Small intestine (tissue), 7 donors: ENCODE results near the gene NAT8L. TPM values are rescaled to one million over a fixed set of nuclear protein-coding genes. Genes with fewer than 3 reads are reported as not detected.

Experiments used
- DNase-seq, 2 donors: peaks; one replicate each; pipeline versions ENCODE4 v3.0.0 to v3.0.0-alpha.2; 2013
- FAIRE-seq: peaks from 2 replicates; lab custom pipeline; 2012; peaks lifted over from hg19 to GRCh38; lab: Jason Lieb, UNC
- H3K27ac ChIP-seq, 3 donors: one replicate each; pipeline ENCODE4 v1.5.1; 2013; ENCODE audit warnings: low read length in 2 of 3, mild to moderate bottlenecking in 2 of 3, control low read depth in 1 of 3, inconsistent platforms in 1 of 3, low read depth in 1 of 3, moderate library complexity in 1 of 3
- H3K27me3 ChIP-seq, 3 donors: one replicate each; pipeline ENCODE4 v1.6.1; 2013; ENCODE audit warnings: low read length in 3 of 3, inconsistent platforms in 1 of 3; ENCODE audit not compliant: control insufficient read depth in 3 of 3, insufficient read depth in 3 of 3
- H3K36me3 ChIP-seq, 3 donors: one replicate each; pipeline ENCODE4 v1.6.1; 2013; ENCODE audit warnings: low read length in 3 of 3, inconsistent platforms in 1 of 3, low read depth in 1 of 3, mild to moderate bottlenecking in 1 of 3, moderate library complexity in 1 of 3; ENCODE audit not compliant: control insufficient read depth in 3 of 3, insufficient read depth in 2 of 3
- H3K4me1 ChIP-seq, 3 donors: one replicate each; pipeline ENCODE4 v1.6.1; 2013; ENCODE audit warnings: low read length in 2 of 3, inconsistent platforms in 1 of 3, low read depth in 1 of 3, mild to moderate bottlenecking in 1 of 3, moderate library complexity in 1 of 3; ENCODE audit not compliant: control insufficient read depth in 3 of 3, insufficient read depth in 2 of 3
- H3K4me3 ChIP-seq, 3 donors: one replicate each; pipeline ENCODE4 v1.5.1; 2013; ENCODE audit warnings: low read length in 3 of 3, control low read depth in 1 of 3, inconsistent platforms in 1 of 3, low read depth in 1 of 3, mild to moderate bottlenecking in 1 of 3, moderate library complexity in 1 of 3
- H3K9me3 ChIP-seq, 2 donors: one replicate each; pipeline ENCODE4 v1.6.1; 2013; ENCODE audit warnings: low read depth in 1 of 2, low read length in 1 of 2; ENCODE audit not compliant: control insufficient read depth in 2 of 2, insufficient read depth in 1 of 2
- WGBS, 3 donors: extraction: QIAGEN DNeasy Blood & Tissue Kit; methylation state at CpG; one replicate each; pipeline ENCODE4 v1.1.7; 2013; 5-methylcytosine and 5-hydroxymethylcytosine counted together
- polyA plus RNA-seq, 4 donors: library from polyadenylated mRNA; stranded (reverse) in 3 of 4; unstranded in 1 of 4; fragments of 200-250 nt in 3 of 4; fragments of 120-200 nt in 1 of 4; gene quantifications; one replicate each; pipeline versions ENCODE4 v1.2.1 to v1.2.3, GENCODE V29; 2013
- donor health status: healthy with polysubstance abuse.
- donor health status: control.
- donor health status: control.
- donor health status: Bipolar disorder and iron deficiency.
- donor health status: healthy.

Gene NAT8L
- polyA plus RNA-seq, 4 donors = under 0.01 to 1.8 (median 0.31) TPM; not detected in 1

GRCh38 chr4:2087170-2087569 is 28.0 kb downstream of the NAT8L start:
- Histone ChIP-seq H3K4me1 (no peaks in the 10 kb centered on the region), H3K36me3 (peaks cover 0 to under 1% (median 0%) of the 10 kb centered on the region in 3 donors)

GRCh38 chr4:2089222-2089621 is 30.1 kb downstream of the NAT8L start:
- Histone ChIP-seq H3K27ac (no peak overlapping the region), H3K36me3 (peaks cover 0 to 2% (median 0%) of the 10 kb centered on the region in 3 donors), H3K4me1 (no peaks in the 10 kb centered on the region), H3K9me3 (peaks cover 0 to 11% of the 10 kb centered on the region in 2 donors), H3K27me3 (no peaks in the 10 kb centered on the region), H3K4me3 (no peak overlapping the region)
- no peak for DNase-seq
- FAIRE-seq = no peak
- WGBS, 3 donors = 12 to 47% (median 46%) methylated on average over 1 of the region's 1 CpG

More at GRCh38 chr4:2087170-2087569, 28.0 kb downstream of the NAT8L start:
- Histone ChIP-seq H3K4me3 (no peak overlapping the region), H3K27ac (no peak overlapping the region), H3K9me3 (peaks cover 0 to 11% of the 10 kb centered on the region in 2 donors), H3K27me3 (no peaks in the 10 kb centered on the region)
- DNase-seq (peak in 1 of 2 donors; percentile 7), FAIRE-seq (no peak)

GRCh38 chr4:2090642-2091041 is 31.5 kb downstream of the NAT8L start:
- DNase-seq (no peak), FAIRE-seq (no peak)
- Histone ChIP-seq H3K27me3 (no peaks in the 10 kb centered on the region), H3K4me1 (no peaks in the 10 kb centered on the region), H3K36me3 (peaks cover 0 to 2% (median 0%) of the 10 kb centered on the region in 3 donors), H3K27ac (no peak overlapping the region), H3K9me3 (peaks cover 0 to 17% of the 10 kb centered on the region in 2 donors), H3K4me3 (no peak overlapping the region)
- 85 to 97% (median 94%) methylated on average over 1 of the region's 1 CpG for whole genome bisulfite sequencing, 3 donors

GRCh38 chr4:2091990-2092668 is 33.0 kb downstream of the NAT8L start:
- DNase-seq (no peak), FAIRE-seq (no peak)
- Histone ChIP-seq H3K27ac (no peak overlapping the region), H3K4me3 (no peak overlapping the region), H3K36me3 (peaks cover 0 to 2% (median 0%) of the 10 kb centered on the region in 3 donors), H3K27me3 (no peaks in the 10 kb centered on the region), H3K4me1 (no peaks in the 10 kb centered on the region), H3K9me3 (peaks cover 0 to 20% of the 10 kb centered on the region in 2 donors)
- 65 to 83% (median 81%) methylated on average over 15 of the region's 15 CpGs for WGBS, 3 donors

GRCh38 chr4:2092669-2093053 is 33.5 kb downstream of the NAT8L start:
- no peak for DNase-seq
- H3K27ac ChIP-seq = no peak overlapping the region
- H3K4me1 ChIP-seq = no peaks in the 10 kb centered on the region
- peaks cover 0 to 21% of the 10 kb centered on the region in 2 donors for H3K9me3 ChIP-seq
- no peaks in the 10 kb centered on the region for H3K27me3 ChIP-seq
- WGBS, 3 donors = 84 to 92% (median 88%) methylated on average over 6 of the region's 6 CpGs
- no peak for FAIRE-seq
- no peak overlapping the region for H3K4me3 ChIP-seq
- H3K36me3 ChIP-seq = peaks cover 0 to 2% (median 0%) of the 10 kb centered on the region in 3 donors

GRCh38 chr4:2093265-2093664 is 34.1 kb downstream of the NAT8L start:
- H3K27ac ChIP-seq = no peak overlapping the region
- peaks cover 0 to 2% (median 0%) of the 10 kb centered on the region in 3 donors for H3K36me3 ChIP-seq
- FAIRE-seq (no peak), DNase-seq (no peak)
- H3K4me1 ChIP-seq = no peaks in the 10 kb centered on the region
- 92 to 94% (median 94%) methylated on average over 6 of the region's 6 CpGs for WGBS, 3 donors
- peaks cover 0 to 21% of the 10 kb centered on the region in 2 donors for H3K9me3 ChIP-seq
- H3K4me3 ChIP-seq = no peak overlapping the region
- H3K27me3 ChIP-seq = no peaks in the 10 kb centered on the region

- Histone ChIP-seq H3K4me3 (no peak overlapping the region), H3K27ac (no peak overlapping the region), H3K27me3 (no peaks in the 10 kb centered on the region), H3K36me3 (peaks cover 0 to 2% (median 0%) of the 10 kb centered on the region in 3 donors), H3K4me1 (no peaks in the 10 kb centered on the region), H3K9me3 (peaks cover 0 to 23% of the 10 kb centered on the region in 2 donors)
- FAIRE-seq (no peak), DNase-seq (no peak)
- 84 to 92% (median 91%) methylated on average over 4 of the region's 4 CpGs for WGBS, 3 donors
Measured at GRCh38 chr4:2094545-2094944, 35.4 kb downstream of the NAT8L start.

GRCh38 chr4:2095236-2096072 is 36.3 kb downstream of the NAT8L start:
- FAIRE-seq (no peak), DNase-seq (no peak)
- WGBS, 3 donors = 91 to 96% (median 94%) methylated on average over 16 of the region's 16 CpGs

More at GRCh38 chr4:2095236-2096072, 36.3 kb downstream of the NAT8L start:
- H3K9me3 ChIP-seq = peaks cover 0 to 23% of the 10 kb centered on the region in 2 donors
- no peaks in the 10 kb centered on the region for H3K4me1 ChIP-seq
- peaks cover 0 to 2% (median 0%) of the 10 kb centered on the region in 3 donors for H3K36me3 ChIP-seq
- H3K27ac ChIP-seq = no peak overlapping the region
- no peaks in the 10 kb centered on the region for H3K27me3 ChIP-seq
- H3K4me3 ChIP-seq = no peak overlapping the region
